Fibroblast of upper back skin (primary cell): ENCODE results near the gene NKX3-2.

Experiments used
- DNase-seq: peaks from one replicate; pipeline ENCODE4 v3.0.0-alpha.2; 2013

NKX3-2 gene

DNA sequence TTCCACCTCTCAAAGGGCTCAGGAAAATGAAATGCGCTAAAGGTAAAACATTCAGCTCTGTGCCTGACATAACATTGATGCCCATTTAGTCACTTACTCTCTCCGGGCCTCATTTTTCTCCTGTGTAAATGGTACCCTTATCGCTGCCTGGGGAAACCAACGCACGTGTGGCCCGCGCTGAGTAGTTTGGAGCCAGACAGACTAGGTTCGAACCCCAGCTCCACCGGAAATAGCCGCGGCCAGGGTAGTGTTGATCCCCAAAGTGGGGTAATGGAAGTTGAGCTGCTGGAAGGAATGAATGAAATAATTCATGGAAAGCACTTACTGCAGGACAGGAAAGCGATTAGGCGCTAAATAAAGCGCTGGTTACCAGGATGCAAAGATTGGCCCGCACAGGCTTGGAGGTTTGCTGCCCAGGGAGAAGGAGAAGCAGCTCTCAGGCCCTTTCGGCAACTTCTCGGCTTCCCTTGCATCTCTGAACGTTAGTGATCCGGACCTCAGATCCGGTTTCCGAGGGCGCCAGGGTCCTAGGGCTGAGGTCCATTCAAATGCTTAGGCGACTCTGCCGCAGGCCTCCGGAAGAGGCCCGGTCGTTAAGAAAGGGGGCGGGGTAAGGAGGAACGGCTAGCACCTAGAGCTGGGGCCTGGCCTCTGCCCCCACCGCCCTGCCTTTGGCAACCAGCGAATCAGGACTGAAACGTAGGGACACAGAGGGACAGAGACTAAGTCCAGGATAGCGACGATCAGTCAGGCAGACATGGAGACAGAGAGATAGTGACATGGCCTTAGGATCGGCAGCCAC is 13.3 kb downstream of the NKX3-2 start:
- DNase-seq = no peak

DNA sequence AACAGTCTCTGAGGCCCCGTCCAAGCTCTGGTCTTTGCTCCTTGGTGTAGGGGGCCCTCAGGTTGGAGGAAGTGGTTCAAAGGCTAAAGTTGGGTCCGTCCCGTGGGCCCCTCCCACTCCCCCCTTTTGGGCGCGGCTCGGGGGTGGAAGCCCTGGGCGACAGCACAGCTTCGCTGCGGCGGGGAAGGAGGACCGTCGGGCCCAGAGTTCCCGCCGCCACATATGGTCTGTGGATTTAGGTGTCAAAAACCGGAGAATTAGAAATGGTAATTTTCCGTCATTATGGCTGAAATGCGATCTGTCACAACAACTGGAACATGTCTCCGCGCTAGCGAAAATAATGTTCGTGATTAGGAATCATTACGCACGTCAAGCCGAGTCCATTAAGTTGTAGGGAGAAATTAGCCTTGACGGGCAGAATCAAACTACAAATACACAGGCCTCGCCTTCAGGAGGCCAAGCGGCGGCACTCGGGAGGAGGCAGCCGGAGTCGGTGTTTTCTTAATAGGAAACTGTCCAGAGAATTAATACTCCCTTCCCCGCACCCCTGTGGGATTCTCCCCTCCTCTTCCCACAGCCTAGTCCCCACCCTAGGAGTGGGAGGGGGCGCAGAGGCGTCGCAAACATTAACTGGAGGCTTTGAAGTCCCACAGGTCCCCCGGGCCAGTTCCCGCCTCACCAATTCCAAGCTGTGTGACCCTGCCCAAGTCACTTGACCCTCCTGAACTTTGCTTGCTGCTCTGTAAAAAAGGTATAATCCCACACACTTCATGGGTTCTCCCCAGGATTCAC is 15.0 kb downstream of the NKX3-2 start:
- DNase-seq = no peak

DNA sequence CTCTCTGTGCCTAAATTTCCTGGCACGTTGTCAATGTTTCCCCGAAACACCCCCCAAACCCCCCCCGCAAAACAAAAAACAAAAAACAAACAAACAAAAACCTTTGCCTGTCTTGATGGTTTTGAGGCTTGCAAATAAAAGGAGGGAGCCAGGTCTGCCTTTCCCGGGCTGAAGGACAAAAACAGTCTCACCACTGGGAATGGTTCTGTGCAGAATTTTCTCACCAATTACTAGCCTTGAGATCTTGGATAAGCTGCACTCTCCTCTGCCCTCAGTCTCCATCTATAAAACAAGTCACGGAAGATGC is 15.5 kb downstream of the NKX3-2 start:
- no peak for DNase-seq

DNA sequence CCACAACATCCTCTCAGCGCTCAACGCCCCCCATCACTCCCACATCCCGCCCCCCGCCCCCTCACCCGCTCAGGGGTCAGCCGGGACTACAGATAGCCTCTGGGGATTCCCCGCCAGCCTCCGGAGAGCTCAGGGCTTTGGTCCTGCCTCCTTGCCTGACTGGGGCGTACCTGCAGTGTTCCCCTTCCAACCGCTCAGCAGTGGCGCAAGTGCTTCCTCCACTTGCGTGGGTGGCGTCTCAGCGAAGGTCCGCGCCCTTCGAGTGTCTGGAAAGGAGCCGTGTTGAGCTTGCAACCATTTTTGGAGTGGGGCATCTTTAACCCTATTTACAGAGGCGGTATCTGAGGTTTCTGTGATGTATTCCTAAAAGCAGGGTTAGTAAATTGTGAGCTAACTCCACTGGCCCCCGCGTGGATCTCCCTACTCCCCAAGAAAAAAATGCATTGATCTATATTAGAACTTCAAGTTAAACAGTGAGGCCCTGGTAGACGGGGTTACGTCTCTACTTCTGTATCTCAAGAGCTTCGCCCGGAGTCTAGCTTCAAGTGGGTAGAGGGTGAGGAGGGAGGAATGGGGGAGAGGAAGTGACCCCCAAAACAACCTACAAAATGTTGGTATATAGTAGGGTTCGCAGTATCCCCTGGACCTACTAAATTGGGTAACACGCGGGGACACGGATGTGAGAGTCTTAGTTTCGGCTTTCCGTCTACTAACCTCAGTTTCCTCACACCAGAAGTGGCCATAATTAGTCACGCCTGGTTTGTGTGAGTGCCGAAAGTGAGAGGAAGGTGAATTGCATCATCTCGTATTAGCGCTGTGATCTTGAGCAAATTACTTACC is 16.1 kb downstream of the NKX3-2 start:
- DNase-seq = no peak

DNA sequence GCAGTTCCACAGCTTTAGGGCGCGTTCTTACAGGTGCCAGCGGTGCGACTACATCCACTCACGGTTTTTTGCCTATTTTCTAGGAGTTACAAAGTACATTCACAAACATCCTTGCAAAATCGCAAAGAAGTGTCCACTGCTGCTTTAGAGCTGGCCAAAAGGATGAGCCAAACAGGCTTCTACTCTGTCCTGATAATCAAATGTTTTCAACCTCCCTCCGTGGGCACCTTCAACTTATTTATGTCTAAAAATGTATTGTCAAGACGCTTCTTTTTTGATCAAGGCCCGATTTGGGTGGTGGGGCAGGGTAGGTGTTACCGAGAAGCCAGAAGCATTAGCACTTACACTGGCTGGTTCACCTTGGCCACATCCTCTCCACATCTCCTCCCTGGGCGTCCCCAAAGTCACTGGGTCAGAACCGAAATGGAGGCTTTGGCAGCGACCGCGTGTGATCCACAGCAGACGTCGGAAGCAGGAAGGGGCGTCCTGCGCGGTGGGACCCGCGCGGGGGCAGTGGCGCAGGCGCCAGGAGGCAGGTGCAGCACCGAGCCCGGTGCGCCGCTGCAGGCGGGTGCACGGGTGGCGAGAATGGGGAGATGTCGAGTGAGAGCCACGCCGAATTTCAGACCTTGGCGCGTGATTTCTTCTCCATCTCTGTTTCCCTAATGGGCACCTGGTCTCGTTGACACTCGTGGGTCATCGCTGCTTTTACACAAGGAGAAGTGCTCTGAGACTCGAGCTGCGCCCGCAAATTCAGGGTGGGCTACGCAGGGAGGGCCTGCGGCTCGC is 16.9 kb downstream of the NKX3-2 start:
- DNase-seq = no peak

DNA sequence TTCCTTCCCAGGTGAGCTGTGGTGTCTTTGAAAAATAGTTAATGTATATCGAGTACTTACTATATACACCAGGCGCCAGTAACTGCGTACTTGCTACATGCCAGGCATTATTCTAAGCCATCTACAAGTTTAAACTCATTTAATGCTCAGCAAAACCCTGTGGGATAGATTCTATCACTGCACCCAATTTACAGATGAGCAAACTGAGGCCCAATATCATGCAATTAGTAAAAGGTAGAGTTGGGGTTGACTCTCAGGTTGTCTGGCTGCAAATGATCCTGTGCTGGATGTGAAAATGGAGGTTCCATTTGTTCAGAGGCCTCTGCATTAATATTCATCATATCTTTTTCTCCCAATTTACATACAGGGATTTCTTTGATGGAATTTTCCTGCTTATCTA is 17.6 kb downstream of the NKX3-2 start:
- DNase-seq = no peak

DNA sequence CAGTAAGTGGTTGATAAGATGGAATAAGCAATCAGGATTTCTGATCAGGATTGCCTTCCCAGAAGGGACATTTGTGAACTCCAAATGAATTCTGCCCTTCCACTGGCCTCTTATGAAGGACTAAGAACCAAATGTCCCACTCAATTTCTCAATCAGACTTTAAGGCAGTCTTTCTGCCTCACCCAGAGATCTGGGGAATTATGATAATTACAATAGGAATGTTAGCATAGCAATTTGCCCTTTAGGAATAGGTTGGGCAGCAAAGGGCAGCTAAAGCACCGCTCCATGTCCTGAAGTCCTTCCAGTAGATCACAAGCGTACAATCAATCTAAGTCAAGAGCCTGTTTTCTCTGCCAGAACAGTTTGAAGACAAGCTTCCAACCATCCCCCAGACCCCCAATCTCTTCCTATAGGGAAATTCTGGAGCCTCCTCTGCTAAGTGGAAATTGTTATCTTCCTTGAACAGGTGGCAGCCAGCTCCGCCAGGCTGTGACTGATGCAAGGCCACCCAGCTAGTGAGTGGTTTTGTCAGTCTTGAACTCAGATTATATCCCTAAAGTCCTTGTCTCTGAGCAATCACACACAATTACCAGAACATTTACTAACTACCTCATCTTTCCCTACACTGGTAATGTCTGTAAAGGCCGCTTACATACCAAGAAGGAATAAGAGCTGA is 18.6 kb downstream of the NKX3-2 start:
- no peak for DNase-seq

DNA sequence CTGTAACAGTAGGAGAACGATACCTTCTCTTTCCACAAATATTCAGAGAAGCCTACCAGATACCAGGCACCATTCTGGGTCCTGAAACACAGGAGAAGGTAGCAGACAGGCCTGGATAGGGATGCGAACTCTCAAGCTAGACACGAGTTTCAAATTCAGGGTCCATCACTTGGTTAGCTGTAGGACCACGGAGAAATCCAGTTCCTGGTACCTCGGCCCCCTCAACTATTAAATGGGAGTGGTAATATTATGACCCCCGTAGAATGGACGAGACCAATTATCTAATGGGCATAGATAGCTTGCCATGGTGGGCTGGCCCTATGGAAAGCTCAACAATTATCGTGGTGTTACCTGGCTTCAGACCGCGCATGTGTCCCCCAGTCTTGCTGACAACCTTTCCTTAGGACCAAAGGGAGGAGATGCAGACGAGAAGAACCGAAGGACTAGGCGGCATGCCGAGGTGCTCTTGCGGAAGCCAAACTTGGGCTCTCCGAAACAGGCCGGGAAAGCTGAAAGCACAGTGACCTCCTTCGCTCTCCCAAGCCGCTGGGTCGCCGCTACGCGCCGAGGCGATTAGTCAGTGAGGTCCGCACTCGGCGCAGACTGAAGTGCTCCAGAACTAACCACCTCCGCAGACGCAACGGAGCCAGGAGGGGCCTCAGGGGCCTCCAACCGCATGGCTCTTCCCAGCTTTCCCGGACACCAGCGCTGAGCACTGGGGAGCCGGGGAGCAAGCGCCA is 19.6 kb downstream of the NKX3-2 start:
- DNase-seq = peak; percentile 53

DNA sequence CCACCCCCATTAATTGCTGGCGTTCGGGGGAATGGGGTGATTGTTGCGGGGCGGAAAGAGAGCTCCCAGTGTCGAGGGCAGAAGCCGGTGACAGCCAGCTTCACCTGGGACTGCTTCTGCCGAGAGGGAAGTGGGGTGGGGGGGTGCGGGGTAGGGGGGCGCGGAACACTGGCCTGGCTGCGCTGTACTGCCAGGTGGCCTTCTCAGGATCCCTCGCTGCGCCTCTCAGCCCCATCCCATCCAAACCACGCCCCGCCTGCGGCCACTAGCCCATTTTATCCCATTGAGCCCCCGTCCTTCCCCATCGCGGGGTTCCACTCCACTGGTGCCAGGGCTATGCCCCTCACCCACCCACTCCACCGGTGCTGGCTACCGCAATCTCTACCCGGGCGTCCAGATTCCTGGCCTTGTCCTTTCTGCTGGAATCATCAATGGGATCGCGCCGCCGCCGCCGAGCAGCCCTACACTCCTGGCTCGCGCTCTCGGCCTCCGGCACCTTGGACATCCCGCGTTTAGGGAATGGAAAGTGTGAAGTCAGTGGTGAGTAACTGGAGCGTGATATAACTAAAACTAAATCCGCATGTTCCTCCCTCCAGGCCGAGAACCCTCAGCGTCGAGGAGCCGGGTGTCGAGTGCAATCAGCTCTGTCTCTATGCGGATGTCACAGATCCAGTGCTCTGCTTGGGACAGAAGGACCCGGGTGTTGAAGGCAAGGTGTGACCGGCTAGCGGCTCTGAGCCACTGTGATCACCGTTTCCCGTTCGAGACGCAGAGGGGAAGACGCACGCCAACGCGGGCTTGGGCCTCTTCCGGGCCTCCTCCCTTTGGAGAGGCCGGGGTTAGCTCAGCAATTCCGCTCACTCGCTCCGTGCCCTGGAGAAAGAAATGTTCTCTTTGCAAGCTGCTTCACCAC is 20.5 kb downstream of the NKX3-2 start:
- DNase-seq = no peak

DNA sequence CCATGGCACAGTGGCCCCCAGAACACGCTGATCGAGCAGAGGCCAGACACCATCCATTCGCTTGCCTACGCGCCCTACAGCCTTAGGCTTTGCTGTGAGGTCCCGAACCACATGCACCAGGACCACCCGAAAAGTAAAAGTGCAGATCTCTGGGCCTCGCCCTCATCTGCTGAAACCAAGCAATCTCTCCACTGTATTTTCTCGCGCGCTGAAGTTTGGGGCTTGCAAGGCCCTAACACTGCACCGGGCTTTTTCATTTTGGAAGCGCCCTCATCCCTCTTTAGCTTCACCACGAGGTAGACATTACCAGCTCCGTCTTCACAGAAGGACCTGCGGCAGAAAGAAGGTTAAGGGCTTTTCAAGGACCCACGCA is 21.2 kb downstream of the NKX3-2 start:
- DNase-seq = no peak

DNA sequence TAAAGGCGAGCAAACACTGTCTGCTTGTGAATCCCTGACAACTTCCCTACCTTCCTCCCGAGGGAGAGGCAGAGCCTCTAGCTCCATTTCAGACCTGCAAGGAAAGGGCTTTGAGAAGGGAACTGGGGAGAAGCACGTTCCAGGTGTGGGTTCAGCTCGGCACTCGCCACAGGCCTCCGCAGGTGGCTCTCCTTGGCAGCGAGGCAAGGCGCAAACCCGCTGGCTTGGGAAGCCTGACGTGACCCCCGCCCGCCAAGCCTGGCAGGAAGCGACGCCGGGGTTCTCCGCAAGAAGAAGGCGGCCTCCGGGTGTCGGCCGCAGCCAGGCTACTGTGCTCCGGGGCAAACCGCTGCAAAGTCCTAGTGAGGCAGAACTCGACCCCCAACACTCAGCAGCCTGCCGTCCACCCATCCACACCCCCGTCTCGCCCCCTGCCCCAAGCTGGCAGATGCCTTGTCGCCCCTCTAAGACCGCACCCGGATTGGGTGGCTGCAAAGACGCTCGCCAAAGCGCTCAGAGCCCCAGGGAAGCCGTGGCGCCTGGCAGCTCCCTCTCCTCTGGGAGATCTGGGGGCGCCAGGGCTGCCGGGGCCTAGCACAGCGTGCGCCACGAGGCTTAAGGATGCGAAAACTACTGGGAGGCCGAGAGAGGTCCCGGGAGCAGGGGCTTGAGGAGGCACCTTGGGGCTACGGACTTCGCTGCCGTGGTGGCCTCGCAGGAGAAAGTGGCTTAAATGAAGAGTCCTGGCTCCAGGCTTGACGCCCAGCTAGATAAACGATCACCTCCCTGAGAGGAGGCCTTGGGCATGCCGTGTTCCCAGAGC is 21.8 kb downstream of the NKX3-2 start:
- DNase-seq = no peak

DNA sequence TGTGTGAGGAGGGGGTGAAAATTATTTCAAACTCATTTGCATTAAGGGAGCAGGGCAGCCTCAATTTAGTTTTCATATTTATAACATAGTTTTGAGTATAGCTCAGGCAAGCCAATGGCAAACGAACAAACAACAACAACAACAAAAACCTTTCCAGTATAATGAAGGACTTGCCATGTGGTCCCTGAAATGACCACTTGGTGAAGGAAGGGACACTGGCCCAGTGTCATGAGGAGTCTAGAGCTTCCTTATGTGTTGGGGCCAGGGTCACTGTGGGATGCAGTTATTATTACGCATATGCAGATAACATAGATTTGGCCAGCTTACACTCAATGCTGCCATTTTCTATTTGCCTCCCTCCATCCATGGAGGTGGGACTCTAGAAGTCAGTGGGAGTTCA is 23.3 kb downstream of the NKX3-2 start:
- DNase-seq = no peak

DNA sequence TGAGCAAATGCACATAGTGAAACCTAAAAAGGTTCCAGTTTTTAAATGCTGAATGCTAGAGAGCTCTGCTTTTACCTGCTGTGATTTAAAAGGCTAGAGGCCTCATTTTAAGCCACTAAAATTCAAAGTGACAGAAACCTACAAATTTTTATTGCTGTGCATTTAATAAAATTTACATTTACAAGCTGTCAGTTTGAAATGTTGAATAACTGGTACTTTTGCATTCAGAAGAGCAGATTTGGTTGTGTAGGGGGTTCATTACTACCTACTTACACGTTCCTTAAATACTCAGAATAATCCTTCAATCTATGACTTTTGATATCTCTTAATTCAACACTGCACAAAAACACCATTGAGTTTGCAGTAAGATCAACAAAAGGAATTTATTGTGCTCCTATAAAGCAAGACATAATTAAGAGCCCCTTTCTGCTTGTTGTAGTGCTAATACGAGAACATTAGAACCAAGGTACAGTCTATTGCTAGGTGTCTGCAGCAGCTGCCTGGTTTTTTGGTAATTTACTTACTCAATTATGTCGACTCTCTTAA is 27.9 kb downstream of the NKX3-2 start:
- DNase-seq = no peak

DNA sequence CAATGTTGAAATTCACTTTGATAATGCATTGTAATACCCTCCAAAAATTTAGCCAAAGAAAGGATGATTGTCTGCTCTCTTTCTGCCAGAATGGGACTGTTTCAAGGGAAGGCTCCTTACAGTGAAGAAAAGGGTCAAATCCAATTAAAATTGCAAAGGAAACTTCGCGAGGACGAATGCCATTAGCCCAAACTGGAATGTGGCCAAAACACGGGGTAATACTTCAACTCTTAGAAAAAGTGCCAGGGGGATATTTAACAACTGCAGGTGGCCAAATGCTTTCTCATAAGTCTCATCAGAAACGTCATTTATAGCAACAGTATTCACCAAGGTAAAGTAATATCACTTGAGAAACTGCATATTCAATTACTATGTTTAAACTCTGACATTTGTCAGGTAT is 29.0 kb downstream of the NKX3-2 start:
- no peak for DNase-seq

DNA sequence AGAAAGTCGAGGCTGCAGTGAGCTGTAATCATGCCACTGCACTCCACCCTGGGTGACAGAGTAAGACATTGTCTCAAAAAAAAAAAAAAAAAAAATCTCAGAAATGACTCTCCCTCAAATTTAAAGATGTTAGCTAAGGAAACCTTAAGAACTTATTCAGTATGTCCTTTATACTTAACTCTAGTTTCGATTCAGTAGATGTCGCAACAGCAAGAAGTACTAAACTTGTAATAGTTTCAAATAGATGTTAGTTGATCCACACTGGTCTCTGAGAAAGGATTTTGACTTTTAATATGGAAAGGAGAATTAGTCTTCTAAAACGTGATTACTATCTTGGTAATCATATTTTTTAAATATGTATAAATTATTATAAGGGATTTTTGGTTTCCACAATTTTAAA is 29.6 kb downstream of the NKX3-2 start:
- DNase-seq = no peak

DNA sequence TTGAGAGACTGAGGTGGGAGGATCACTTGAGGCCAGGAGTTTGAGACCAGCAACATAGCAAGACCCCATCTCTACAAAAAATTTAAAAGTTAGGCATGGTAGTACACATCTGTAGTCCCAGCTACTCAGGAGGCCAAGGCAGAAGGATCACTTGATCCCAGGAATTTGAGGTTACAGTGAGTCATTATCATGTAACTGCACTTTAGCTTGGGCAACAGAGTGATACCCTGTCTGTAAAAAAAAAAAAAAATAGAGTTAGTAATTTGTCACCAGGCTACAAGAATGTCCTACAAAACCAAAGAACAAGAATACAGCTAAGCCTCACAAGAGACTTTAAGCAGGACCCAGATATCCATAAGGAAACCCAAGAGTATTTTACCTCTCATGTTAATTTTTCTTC is 33.2 kb downstream of the NKX3-2 start:
- DNase-seq = no peak

DNA sequence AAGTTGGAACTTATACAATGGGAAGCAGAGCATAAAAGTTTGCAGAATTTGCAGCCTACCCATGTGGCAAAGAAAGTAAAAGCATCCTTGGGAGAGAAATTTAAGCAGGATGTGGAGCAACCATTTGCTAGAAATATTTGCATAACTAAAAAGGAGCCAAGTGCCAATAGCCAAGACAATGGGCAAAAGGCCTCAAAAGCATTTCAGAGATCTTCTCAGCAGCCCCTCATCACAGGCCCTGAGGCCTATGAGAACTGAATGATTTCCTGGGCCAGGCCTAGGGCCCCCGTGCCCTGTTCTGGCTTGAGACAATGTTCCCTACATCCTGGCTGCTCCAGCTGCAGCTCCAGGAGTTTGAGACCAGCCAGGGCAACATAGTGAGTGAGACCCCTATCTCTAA is 34.9 kb downstream of the NKX3-2 start:
- DNase-seq = no peak

DNA sequence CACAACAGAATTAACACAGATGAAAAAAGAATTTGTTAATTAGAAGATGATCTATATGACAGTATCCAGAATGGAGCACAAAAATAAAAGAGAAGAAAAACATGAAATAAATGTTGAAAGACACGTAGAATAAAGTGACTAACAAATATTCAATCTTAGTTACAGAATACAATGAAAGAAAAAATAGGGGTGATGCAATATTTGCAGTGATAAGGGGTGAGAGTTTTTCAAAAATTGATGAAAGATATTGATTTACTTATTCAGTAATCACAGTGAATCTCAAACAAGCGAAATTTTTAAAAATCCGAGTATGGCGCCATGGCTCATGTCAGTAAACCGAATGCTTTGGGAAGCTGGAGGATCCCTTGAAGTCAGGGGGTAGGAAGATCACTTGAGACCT is 39.9 kb downstream of the NKX3-2 start:
- no peak for DNase-seq

DNA sequence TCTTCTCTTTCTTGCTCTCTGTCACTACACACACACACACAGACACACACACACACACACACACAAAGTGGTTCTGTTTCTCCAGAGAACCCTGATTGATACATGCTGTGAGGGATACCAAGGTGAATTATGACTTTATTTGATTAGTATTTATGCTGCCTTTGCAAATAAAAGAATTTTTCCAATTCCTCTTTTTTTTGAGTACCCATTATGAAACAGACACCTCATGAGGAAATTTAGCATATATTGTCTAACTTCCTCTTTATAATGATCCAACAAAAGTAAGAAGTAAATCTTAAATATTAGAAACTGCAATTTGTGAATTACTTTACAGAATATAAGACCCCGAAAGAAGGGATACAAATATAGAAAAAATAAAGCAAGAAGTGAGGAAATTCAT is 45.8 kb downstream of the NKX3-2 start:
- DNase-seq = no peak
